NCI-H187 treated with DMSO at 0.1 percent for 48 hours (cell line): ENCODE results near the gene SLC35E1.
"Not testable (repeated sequence)": the region's sequence is repeated elsewhere in the genome, so short reads cannot be mapped to it uniquely, and the experiment has no call there.

Source experiments
- DNase-seq: peaks from one replicate; lab custom pipeline; 2025; lab: John Stamatoyannopoulos, UW

SLC35E1 gene

GRCh38 chr19:16520986-16521624 lies 51.1 kb downstream of the SLC35E1 start:
- DNase-seq: no peak

- no peak for DNase-seq
Measured at GRCh38 chr19:16520074-16520973, 51.9 kb downstream of the SLC35E1 start.

- no peak for DNase-seq
Measured at GRCh38 chr19:16519230-16519687, 53.0 kb downstream of the SLC35E1 start.

GRCh38 chr19:16518483-16519229 lies 53.6 kb downstream of the SLC35E1 start:
- DNase-seq: no peak

GRCh38 chr19:16518061-16518460 lies 54.2 kb downstream of the SLC35E1 start:
- no peak for DNase-seq

- DNase-seq: no peak
Measured at GRCh38 chr19:16516923-16517610, 55.1 kb downstream of the SLC35E1 start.

GRCh38 chr19:16516381-16516780 lies 55.8 kb downstream of the SLC35E1 start:
- no peak for DNase-seq

GRCh38 chr19:16514383-16515019 lies 57.7 kb downstream of the SLC35E1 start:
- no peak for DNase-seq

GRCh38 chr19:16512611-16513010 lies 59.6 kb downstream of the SLC35E1 start:
- not testable (repeated sequence) for DNase-seq

- DNase-seq: no peak
Measured at GRCh38 chr19:16509141-16510061, 62.8 kb downstream of the SLC35E1 start.

GRCh38 chr19:16508546-16508945 lies 63.7 kb downstream of the SLC35E1 start:
- DNase-seq: no peak

- DNase-seq: no peak
Measured at GRCh38 chr19:16506961-16507360, 65.3 kb downstream of the SLC35E1 start.

- not testable (repeated sequence) for DNase-seq
Measured at GRCh38 chr19:16506161-16506560, 66.1 kb downstream of the SLC35E1 start.

GRCh38 chr19:16504271-16504670 lies 67.9 kb downstream of the SLC35E1 start:
- DNase-seq: no peak
